GM21717 (cell line): ENCODE results near the gene ACE2.

Experiments
- ATAC-seq: cut with Tn5 transposase; IDR thresholded peaks from one replicate; pipeline ENCODE4 v1.9.1; 2021; ENCODE audit warnings: mild to moderate bottlenecking, moderate library complexity; ENCODE audit not compliant: unreplicated experiment

ACE2 gene

DNA sequence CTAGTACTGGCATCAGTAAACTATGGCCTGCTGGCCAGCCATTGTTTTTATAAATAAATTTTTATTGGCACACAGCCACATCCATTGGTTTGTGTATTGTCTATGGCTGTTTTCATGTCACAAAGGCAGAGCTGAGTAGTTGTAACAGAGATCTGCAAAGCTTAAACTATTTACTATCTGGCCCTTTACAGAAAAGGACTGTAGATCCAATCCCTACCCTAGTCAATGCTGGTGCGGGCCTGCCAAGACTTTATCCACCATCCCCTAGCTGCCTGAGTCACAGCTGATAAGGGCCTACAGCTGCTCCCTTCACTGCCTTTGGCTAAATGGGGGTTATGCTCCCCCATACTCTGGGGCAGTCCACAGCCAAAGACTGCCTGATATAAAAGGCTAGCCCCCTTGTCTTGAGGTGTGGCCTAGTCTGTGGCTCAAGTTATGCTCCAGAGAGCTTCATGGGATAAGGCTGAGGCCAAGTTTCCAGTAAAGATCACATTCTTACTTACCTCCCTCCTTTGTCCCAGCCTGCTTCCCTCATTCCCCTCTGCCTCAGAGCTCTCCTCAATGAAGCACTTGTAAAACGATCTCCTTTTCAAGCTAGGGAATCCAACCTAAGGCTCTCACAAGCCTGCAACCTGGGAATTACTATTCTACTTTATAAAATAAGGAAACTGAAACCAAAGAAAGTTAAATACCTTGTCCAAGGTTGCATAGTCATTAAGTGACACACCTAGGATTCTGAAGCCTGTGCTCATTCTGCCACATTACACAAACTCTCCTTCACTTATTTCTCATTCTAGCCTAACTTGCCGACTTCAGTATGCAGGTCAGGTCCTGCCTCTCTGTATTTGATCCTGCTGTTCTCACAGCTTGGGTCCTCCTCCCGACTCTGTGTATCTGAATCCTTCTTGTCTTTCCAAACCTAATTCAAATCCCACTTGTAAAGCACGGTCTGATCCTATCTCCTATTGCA lies 20.7 kb downstream of the ACE2 start:
- no peak for ATAC-seq

DNA sequence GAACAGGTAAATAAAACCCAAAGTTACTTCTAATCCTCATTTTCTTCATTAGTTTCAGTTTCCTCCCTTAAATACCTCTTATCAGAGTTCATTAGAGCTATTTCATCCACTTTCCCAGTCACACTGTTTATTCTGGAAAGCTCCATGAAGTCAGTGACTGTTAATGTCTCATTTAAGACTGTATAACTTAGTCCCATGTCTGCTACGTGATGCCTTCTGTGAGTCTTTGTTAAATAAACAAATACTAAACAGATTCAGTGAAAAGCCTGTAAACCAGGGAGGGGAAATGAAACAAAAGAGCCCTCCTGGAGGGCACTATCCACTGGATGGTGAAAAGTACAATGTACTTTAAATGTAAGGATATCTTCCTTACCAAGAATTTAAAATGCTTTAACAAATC lies 24.7 kb downstream of the ACE2 start:
- no peak for ATAC-seq

DNA sequence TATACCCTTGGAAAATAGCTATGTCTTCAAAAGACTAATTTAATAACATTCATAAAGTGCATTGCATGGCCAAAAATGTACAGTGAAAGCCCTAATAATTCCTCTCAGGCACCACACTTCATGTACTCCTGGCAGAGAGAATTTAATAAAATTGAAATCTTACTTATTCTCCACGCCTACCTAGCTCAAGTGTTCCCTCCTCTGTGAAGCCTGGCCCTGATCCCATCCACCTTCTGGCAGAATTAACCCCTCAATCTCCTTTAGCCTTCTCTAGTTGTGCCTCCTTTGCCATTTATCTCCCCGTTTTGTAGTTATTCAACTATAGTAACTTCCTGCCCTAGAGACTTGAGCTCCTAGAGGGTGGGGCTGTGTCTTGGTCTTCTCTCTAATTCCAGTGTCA lies 26.7 kb downstream of the ACE2 start:
- no peak for ATAC-seq

DNA sequence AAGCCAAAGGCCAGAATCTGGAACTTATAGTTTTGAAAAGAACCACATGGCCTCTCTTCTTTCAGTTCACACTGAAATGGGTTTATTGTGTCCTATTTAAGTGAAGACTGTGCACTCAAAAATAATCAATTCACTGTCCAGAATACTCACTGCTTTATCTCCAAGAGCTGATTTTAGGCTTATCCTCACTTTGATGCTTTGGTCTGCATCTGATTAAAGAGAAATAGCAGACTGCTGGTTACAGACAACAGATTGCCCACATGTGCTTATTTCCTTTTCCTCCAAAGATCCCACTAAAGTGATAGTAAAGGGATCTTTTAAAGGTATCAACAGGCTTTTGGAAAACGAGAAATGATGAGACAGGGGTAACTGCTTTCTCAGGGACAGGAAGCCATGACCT lies 30.6 kb downstream of the ACE2 start:
- no peak for ATAC-seq

DNA sequence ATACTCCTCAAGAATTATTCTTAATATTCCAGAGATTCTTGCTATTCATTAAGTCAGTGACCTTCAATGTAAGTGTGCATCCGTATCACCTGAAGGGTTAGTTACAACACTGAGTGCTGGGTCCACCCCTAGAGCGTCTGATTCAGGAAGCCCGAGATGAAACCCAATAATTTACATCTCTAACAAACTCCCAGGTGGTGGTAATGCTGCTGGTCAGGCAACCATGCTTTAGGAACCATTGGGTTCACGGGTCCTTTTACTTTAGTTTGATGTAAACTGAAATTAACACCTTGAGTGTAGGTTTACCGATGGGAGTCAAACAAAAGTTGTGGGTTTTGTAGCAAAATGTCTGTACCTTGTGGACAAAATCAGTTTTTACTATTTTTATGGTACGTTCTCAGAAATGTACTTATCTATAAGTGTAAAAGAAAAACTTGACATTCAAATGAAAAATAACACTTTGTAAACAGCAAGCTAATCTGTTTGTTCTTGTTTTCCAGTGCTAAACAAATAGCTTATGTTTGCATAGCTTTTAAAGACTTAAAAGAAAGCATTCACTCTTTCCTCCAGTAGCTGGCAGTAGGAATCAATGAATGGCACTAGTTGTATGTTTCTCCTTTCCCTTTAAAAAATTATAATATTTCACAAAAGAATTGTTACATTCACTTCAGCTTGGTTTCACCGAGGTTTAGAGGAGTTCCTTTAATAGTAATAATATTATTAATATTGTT lies 32.7 kb downstream of the ACE2 start:
- no peak for ATAC-seq

DNA sequence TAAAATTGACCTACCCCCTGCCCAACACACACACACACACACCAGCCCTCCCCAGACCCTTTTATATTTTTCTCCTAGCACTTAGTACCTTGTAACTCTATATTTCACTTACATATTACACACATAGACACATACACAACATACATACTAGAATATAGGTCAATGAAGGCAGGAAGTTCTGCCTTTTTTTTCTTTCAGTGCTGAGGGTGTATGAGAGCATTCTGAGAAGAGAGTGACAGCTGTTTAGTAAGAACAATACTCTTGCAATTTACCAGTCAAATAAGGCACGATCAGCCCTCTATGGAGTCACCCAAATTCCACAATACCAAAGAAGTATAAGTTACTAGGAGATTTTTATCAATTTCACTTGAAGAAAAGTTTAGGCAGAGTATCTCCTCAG lies 33.5 kb downstream of the ACE2 start:
- ATAC-seq, result no peak

DNA sequence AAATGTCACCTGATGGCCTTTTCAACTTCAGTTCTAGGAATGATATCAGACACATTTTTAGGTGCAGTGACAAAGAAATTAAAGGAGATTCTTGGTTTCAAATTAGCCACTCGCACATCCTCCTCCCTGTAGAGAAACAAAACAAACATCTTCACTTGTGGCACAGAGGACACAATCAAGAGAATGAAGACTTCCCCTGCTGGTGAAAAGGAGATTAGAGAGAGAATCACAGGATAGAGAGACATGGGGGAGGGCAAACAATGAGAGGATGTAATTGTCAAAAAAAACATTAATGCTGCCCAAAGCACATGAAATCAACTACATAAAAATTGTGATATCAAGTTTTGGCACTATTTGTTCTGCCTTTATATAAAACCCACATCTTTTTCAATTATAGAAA lies 34.5 kb downstream of the ACE2 start:
- no peak for ATAC-seq

DNA sequence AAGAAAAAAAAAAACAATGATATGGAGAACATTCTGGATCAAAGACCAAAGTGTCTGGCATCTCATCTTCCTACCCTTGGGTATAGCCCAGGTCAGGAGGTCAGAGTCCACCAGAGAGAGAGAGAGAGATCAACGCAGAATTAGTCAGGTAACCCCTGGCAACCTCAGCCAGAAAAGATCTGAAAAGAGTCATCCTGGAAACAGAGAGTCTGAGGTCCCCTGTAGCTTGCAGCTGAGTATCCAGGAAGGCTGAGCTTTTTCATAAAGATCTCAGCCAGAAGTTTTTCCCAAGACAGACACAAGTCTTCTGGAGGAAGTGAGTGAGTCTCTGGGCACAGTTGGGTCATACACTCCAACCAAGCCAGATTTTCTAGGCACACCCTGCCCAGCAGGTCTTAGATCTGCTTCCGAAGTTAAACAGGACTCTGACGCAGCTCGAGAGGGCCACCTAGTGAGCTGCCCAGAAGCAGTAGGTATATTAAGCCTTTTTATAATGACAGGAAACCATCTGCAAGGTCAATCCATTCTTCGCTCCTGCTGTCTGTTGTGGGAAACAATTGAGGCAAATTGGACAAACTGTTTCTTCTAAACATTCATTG lies 35.7 kb downstream of the ACE2 start:
- ATAC-seq, result no peak

DNA sequence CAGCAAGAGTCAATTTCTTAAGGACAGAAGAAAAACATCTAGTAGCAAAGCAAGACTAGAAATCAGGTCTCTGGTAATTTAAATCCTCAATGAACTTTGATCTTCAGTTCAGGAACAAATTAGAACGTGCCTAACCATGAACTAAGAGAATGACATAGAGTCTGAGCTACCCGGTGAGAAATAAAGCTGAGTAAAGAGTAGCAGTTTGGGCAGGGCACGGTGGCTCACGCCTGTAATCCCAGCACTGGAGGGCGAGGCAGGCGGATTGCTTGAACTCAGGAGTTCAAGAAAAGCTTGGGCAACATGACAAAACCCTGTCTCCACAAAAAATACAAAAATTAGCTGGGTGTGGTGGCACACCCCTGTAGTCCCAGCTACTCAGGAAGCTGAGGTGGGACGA lies 37.7 kb downstream of the ACE2 start:
- ATAC-seq, result no peak

DNA sequence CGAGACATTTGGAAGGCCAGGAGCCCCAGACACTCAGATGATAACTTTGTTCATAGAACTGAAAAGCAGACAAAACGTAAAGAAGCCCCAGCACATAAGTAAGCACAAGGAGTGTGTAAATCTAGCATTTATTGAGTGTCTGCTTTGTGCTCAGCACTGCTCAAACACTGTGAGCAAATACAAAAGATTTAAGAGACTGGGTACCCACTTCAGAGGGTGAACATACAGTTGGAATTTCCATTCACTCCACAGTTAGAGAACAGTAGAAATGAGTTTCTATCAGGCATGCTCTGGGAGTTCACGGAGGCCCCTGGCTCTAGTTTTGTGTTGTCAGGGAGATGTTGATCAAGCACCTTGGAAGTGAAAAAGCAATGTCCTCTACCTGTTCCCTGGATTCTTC lies 39.8 kb downstream of the ACE2 start:
- ATAC-seq, result no peak

DNA sequence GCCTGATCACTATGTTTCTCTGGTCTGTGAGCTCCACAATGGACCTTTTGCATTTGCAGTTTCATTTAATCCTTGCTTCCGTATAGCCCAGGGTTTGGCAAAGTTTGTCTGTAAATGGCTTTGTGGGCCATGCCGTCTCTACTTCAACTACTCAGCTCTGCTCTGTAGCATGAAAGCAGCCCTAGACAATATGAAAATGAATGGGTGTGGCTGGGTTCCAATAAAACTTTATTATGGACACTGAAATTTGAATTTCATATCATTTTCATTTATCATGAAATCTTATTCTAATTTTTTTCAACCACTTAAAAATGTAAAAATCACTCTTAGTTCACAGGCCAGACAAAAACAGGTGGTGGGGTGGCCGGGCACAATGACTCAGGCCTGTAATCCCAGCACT lies 41.5 kb downstream of the ACE2 start:
- no peak for ATAC-seq

DNA sequence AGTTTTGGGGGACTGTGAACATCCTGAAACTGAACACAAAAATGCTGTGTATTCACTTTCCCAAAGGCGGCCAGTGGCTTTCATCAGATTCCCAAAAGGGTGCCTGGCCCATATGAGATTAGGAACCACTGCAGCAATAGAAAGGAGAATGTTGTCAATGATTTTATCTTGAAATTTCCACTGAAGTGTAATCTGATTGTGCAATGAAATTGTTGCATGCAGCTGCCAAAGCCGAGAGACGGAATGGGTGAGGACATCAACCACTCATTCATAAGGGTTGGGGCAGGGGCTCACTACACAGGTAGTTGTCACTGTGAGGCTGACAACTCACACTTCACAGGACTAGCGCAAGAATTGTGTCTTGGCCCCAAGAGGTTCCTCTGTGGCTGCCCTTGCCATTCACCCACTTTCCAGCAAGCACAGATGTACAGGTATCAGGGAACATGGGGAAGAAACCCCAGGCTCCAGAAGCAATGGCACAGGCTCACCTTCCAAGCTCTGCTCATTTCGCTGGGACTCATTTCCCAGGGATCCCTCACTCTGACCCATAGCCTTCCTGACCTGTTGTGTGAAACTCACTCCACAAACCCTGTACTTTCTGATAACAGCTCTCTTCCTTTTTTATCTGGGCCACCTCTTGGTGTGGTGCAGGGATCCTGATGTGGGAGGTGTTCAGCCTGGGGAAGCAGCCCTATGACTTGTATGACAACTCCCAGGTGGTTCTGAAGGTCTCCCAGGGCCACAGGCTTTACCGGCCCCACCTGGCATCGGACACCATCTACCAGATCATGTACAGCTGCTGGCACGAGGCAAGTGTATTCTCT lies 51.4 kb downstream of the ACE2 start:
- no peak for ATAC-seq

DNA sequence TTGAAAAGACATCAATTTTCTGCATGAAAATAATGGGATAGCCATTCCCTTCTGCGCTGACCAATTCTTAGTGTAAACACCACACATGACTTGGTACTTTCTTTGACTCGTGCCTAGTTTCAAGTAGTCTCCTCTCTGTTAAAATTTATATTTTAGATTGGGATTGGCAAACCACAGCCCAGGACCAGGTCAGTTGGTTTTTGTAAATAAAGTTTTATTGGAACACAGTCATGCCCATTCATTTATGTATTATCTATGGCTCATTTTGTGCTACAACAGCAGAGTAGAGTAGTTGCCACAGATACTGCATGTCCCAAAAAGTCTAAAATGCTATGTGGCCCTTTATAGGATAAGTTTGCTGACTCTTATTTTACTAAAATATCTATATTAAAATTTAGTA lies 53.4 kb downstream of the ACE2 start:
- ATAC-seq, result no peak

DNA sequence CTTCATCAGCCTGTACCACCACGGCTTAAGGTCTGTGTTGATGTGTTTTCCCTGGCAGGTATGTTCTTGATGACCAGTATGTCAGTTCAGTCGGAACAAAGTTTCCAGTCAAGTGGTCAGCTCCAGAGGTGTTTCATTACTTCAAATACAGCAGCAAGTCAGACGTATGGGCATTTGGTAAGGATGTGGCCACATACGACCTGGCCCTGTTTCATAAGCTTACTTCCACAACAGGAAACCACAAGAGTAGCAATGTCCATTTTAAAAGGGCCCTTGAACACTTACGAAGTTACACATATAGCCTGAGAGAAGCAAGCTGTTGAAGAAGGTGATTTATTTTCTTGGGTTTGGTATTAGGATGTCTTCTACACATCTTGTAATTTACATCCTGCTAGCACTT lies 54.0 kb downstream of the ACE2 start:
- ATAC-seq, result no peak

DNA sequence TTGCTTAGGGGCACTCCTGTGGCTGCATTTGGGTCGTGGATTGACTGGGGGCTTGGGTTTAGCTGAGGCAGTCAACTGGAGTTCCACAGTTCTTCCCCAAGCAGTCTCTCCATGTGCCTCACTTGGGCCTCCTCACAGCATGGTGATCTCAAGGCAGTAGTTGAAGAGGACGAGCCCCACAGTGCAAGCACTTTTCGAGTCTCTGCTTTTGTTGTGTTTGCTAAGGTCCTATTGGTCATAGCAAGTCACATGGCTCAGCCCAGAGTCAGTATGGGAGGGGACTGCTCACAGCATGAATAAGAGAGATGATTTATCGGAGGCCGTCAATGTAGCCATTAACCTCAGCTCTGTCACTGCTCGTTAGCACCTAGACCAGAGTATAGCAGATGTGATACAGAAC lies 70.4 kb downstream of the ACE2 start:
- ATAC-seq, result no peak

DNA sequence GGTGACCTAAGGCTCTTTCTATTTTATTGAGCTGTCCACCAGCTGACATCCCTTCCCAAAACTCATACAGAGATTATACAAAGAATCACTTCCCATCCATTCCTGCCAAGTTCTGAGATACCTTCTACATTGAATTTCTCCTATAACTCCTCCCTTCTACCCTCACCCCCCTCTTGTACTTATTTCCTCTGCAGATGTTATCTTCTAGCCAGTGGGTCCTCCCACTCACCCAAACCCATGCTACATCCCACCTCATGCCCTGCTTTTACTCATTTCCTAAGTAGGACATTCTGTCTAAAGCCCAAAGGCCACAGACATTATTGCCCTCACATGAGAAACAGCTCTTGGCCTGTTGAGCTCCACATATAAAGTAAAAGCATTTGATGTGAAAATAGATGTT lies 71.6 kb downstream of the ACE2 start:
- ATAC-seq, result no peak

DNA sequence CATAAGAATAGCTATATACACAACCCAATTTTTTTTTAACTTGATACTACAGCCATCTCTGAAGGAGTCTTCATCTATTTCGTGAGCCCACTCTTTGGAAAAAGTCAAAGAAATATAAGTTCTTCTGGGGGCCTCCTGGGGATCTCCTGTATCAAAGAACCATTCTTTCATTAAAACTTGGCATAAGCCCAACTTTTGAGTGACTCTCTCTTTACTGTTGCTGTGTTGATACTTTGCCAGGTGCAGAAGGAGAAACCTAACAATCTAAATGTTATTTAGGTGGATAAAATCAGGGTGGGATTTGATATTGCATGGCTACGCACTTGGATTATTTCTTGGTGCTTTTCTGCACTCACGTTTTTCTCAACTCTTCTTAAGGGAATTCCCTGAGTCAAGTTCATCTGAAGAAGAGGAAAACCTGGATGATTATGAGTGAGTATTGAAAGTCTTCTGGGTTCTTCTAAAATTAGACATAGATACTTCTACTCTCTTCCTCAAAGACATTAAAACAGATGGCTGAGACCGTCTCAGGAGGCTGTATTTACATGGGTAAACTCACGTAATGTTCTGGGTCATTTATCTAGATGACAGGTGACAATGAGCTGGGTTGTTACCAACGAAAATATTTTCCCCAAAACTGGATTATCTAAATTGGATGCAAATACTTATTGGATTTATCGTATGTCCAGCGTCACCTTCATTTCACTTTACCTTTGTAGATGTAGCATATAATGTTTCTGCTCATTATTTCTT lies 74.9 kb downstream of the ACE2 start:
- ATAC-seq, result no peak

DNA sequence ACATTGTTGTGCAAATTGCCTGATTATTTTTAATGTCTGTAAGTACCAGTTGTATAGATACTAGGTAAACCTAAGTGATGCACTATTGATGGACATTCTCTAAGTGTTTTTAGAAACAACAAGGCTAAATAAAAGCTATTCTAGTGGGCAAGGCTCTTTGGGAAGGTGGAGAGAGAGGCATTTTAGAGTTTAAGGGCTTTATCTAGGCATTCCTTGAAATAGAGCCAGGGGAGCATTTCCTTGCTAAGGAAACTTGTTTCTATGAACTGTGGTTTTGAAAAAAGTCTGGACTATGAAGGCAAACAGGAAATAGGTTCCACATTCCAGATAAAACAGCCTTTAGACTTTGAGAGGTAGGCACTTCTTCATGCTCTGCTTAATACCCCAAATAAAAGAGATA lies 76.3 kb downstream of the ACE2 start:
- ATAC-seq, result no peak

DNA sequence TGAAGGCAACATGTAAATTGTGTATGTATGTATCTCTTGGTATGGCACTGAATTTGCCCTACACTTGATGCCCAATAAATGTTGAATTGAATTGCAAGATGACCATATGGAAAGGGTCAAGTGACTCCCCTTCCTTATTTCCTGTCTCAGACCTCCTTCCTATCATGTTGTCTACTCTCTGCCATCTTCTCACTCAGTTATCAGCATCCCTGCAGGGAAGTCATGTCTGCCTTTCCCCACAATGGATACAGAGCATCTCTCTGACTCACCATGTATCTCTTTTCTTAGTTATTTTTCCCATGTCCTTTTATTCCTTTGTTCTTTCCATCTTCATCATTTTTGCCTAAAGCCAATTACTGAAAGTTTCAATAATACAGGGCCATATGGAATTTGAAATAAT lies 77.7 kb downstream of the ACE2 start:
- no peak for ATAC-seq

DNA sequence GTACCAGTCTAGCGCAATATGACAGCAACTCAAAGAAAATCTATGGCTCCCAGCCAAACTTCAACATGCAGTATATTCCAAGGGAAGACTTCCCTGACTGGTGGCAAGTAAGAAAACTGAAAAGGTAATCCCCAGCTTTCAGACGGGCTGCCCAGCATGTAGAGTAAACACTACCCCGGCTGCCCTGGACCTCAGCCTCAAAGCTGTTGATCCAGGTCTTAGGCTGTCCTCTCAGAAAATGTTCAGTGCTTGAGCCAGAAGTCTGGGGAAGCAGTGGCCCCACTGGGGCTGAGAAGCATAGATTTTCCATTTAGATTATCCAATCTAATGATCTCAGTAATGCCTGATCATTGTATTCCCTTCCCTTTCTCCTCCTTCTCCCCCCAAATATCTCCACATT lies 78.3 kb downstream of the ACE2 start:
- no peak for ATAC-seq
